ENCODE data around the gene TMEM207. TPM values are rescaled to one million over a fixed set of nuclear protein-coding genes. Genes with fewer than 3 reads are reported as not detected.

Gene TMEM207
- total RNA-seq, 1 experiment from 2014 or later: not detected

GRCh38 chr3:190486908-190487607 is 37.4 kb upstream of the TMEM207 start:
- no peak overlapping the region for H3K18ac ChIP-seq (ENCODE audit: insufficient read length, low read depth, low read length)

More at GRCh38 chr3:190486908-190487607, 37.4 kb upstream of the TMEM207 start:
- Mint-ChIP-seq H3K4me3 (no peak overlapping the region), H3K9me3 (no peaks in the 10 kb centered on the region), H3K4me1 (peaks cover 18 to 26% of the 10 kb centered on the region in 2 experiments), H3K27ac (no peak overlapping the region), H3K36me3 (ENCODE audit: insufficient read depth in 1 of 3, low read depth in 3 of 3) (no peaks in the 10 kb centered on the region; a peak in 1 of 7 replicates), H3K27me3 (ENCODE audit: low read depth) (no peaks in the 10 kb centered on the region)
- DNase-seq: no peak
- Histone ChIP-seq H2BK5ac (ENCODE audit: insufficient read length, low read length) (no peak overlapping the region), H2BK15ac (ENCODE audit: low read depth, low read length) (no peak overlapping the region), H2AK5ac (ENCODE audit: insufficient read length, low read length) (no peak overlapping the region), H3K23me2 (ENCODE audit: insufficient read length, low read depth, low read length, poor library complexity, severe bottlenecking) (no peaks in the 10 kb centered on the region), H3T11ph (ENCODE audit: low read length) (no peak overlapping the region), H4K5ac (ENCODE audit: insufficient read length, low read depth, low read length) (no peak overlapping the region), H3K14ac (ENCODE audit: insufficient read depth, low read length) (no peak overlapping the region), H4K20me1 (ENCODE audit: control insufficient read depth, insufficient read depth, insufficient read length) (no peaks in the 10 kb centered on the region), H4K91ac (ENCODE audit: insufficient read length, low read depth, low read length) (no peak overlapping the region), H3K79me1 (ENCODE audit: insufficient read depth, low read depth, low read length, poor library complexity, severe bottlenecking) (no peaks in the 10 kb centered on the region), H3K9ac (ENCODE audit: extremely low read depth, insufficient read length, low read length) (no peak overlapping the region), H3K23ac (ENCODE audit: insufficient read length, low read depth, low read length) (no peak overlapping the region), H3K79me2 (ENCODE audit: insufficient read depth, low read length) (no peaks in the 10 kb centered on the region), H2BK12ac (ENCODE audit: insufficient read length, low read depth, low read length) (no peak overlapping the region), H3K4me1 (ENCODE audit: insufficient read depth, low read length) (no peaks in the 10 kb centered on the region; the same call in 1 of the 2 replicates), H2BK120ac (ENCODE audit: low read depth, low read length, poor library complexity, severe bottlenecking) (no peak overlapping the region), H3K56ac (ENCODE audit: insufficient read length, low read depth, low read length) (no peak overlapping the region), H2AFZ (ENCODE audit: low read length) (no peak overlapping the region), H3K27ac (ENCODE audit: insufficient read length, low read depth, low read length) (no peak overlapping the region), H3K4ac (ENCODE audit: low read depth, low read length) (no peak overlapping the region), H3K27me3 (ENCODE audit: insufficient read depth, low read length) (no peaks in the 10 kb centered on the region), H3K9me3 (ENCODE audit: control insufficient read depth, low read depth, low read length) (no peaks in the 10 kb centered on the region), H3K4me2 (ENCODE audit: insufficient read depth, insufficient read length, low read length) (no peak overlapping the region), H4K8ac (replicated peaks; ENCODE audit: insufficient read length, low read depth, low read length) (no peak overlapping the region), H2BK20ac (ENCODE audit: low read depth, low read length, poor library complexity, severe bottlenecking) (no peak overlapping the region)
- no CpG with 5 or more reads among the region's 4 CpGs for WGBS (ENCODE audit: extremely low coverage, insufficient read length, low lambda C conversion rate)
- TF ChIP-seq CTCF (conservative IDR thresholded peaks at IDR 0.05): no peak
